Measurements from ENCODE around the gene TRMT44.

TRMT44 gene

GRCh38 chr4:8517946-8518345, 77.4 kb downstream of the TRMT44 start:
- no peak for TF ChIP-seq FOXM1 (IDR thresholded peaks at IDR 0.05; ENCODE audit: borderline replicate concordance, low read depth)
- no peak for TF ChIP-seq RAD21 (IDR thresholded peaks at IDR 0.05; ENCODE audit: low read depth)
- no peak for TF ChIP-seq CEBPB (IDR thresholded peaks at IDR 0.05)
- no peak for TF ChIP-seq ZBTB7A (IDR thresholded peaks at IDR 0.05; ENCODE audit: low read depth)
- no peak for TF ChIP-seq TEAD4 (IDR thresholded peaks at IDR 0.05)
- TF ChIP-seq YY1 (IDR thresholded peaks at IDR 0.05; ENCODE audit: low read depth) = no peak
- no peak for TF ChIP-seq NFIC (IDR thresholded peaks at IDR 0.05)
- no peak for TF ChIP-seq TCF12 (IDR thresholded peaks at IDR 0.05; ENCODE audit: low read depth)
- TF ChIP-seq REST (IDR thresholded peaks at IDR 0.05; ENCODE audit: low read depth) = no peak
- no peak for TF ChIP-seq CREB1 (IDR thresholded peaks at IDR 0.05; ENCODE audit: low read depth)

GRCh38 chr4:8522160-8523120, 81.9 kb downstream of the TRMT44 start:
- TF ChIP-seq CREB1 (IDR thresholded peaks at IDR 0.05; ENCODE audit: low read depth) (no peak), TAF1 (IDR thresholded peaks at IDR 0.05; ENCODE audit: low read depth) (no peak), TCF12 (IDR thresholded peaks at IDR 0.05; ENCODE audit: low read depth) (no peak), USF1 (IDR thresholded peaks at IDR 0.05) (no peak), EGR1 (IDR thresholded peaks at IDR 0.05) (no peak), ZBTB7A (IDR thresholded peaks at IDR 0.05; ENCODE audit: low read depth) (no peak), REST (IDR thresholded peaks at IDR 0.05; ENCODE audit: low read depth) (no peak), RAD21 (IDR thresholded peaks at IDR 0.05; ENCODE audit: low read depth) (no peak), YY1 (IDR thresholded peaks at IDR 0.05; ENCODE audit: low read depth) (no peak), EP300 (IDR thresholded peaks at IDR 0.05; ENCODE audit: borderline replicate concordance) (no peak)

GRCh38 chr4:8523175-8523574, 82.6 kb downstream of the TRMT44 start:
- TF ChIP-seq CEBPB (IDR thresholded peaks at IDR 0.05) = no peak
- TF ChIP-seq FOXM1 (IDR thresholded peaks at IDR 0.05; ENCODE audit: borderline replicate concordance, low read depth) = no peak
- TF ChIP-seq CREB1 (IDR thresholded peaks at IDR 0.05; ENCODE audit: low read depth) = no peak
- TF ChIP-seq USF1 (IDR thresholded peaks at IDR 0.05) = no peak
- TF ChIP-seq YY1 (IDR thresholded peaks at IDR 0.05; ENCODE audit: low read depth) = no peak
- no peak for TF ChIP-seq EP300 (IDR thresholded peaks at IDR 0.05; ENCODE audit: borderline replicate concordance)
- TF ChIP-seq NFIC (IDR thresholded peaks at IDR 0.05) = no peak
- TF ChIP-seq TEAD4 (IDR thresholded peaks at IDR 0.05) = no peak
- TF ChIP-seq RAD21 (IDR thresholded peaks at IDR 0.05; ENCODE audit: low read depth) = no peak
- TF ChIP-seq TAF1 (IDR thresholded peaks at IDR 0.05; ENCODE audit: low read depth) = no peak
- no peak for TF ChIP-seq EGR1 (IDR thresholded peaks at IDR 0.05)
- TF ChIP-seq REST (IDR thresholded peaks at IDR 0.05; ENCODE audit: low read depth) = no peak

GRCh38 chr4:8523766-8524165, 83.2 kb downstream of the TRMT44 start:
- TF ChIP-seq ZBTB7A (IDR thresholded peaks at IDR 0.05; ENCODE audit: low read depth) = no peak
- TF ChIP-seq TCF12 (IDR thresholded peaks at IDR 0.05; ENCODE audit: low read depth) = no peak
- no peak for TF ChIP-seq CEBPB (IDR thresholded peaks at IDR 0.05)
- TF ChIP-seq TAF1 (IDR thresholded peaks at IDR 0.05; ENCODE audit: low read depth) = no peak
- no peak for TF ChIP-seq EGR1 (IDR thresholded peaks at IDR 0.05)
- no peak for TF ChIP-seq RAD21 (IDR thresholded peaks at IDR 0.05; ENCODE audit: low read depth)
- TF ChIP-seq EP300 (IDR thresholded peaks at IDR 0.05; ENCODE audit: borderline replicate concordance) = no peak
- TF ChIP-seq NFIC (IDR thresholded peaks at IDR 0.05) = no peak
- no peak for TF ChIP-seq USF1 (IDR thresholded peaks at IDR 0.05)
- TF ChIP-seq REST (IDR thresholded peaks at IDR 0.05; ENCODE audit: low read depth) = no peak
- TF ChIP-seq FOXM1 (IDR thresholded peaks at IDR 0.05; ENCODE audit: borderline replicate concordance, low read depth) = no peak
- TF ChIP-seq MAX (IDR thresholded peaks at IDR 0.05) = no peak
- TF ChIP-seq YY1 (IDR thresholded peaks at IDR 0.05; ENCODE audit: low read depth) = no peak
